SK-N-SH (cell line): ENCODE data around the gene OPTC. TPM values are rescaled to one million over a fixed set of nuclear protein-coding genes. Genes with fewer than 3 reads are reported as not detected.

ENCODE experiments used
- CTCF ChIA-PET: fragments of 300-600, 350-600 bp; formaldehyde crosslinking; extraction: SDS; loops from one replicate; lab custom pipeline; 2021; lab: Yijun Ruan, JAX
- POLR2A ChIA-PET: fragments of 350-600 bp; sonication (Branson Sonifier 250); formaldehyde crosslinking; extraction: SDS; loops from one replicate; lab custom pipeline; 2020; ENCODE audit warnings: antibody characterized with exemption, inconsistent platforms; lab: Yijun Ruan, JAX
- DNase-seq: peaks from one replicate; pipeline ENCODE4 v3.0.0; 2012
- H2AFZ ChIP-seq: fragments of 200-600 bp; sonication (generic); 2 replicates; pipeline ENCODE4 v1.8.1; 2016; ENCODE audit warnings: antibody characterized with exemption, mild to moderate bottlenecking, low read depth
- H3F3A ChIP-seq: fragments of 200-600 bp; sonication (generic); replicated peaks from 2 replicates; pipeline ENCODE3; 2016; ENCODE audit warnings: antibody characterized with exemption, mild to moderate bottlenecking; ENCODE audit not compliant: insufficient read depth
- H3K27ac ChIP-seq, 2 experiments: fragments of 200-500 bp in 1 of 2; fragments of 200-600 bp in 1 of 2; sonication (Bioruptor generic) in 1 of 2; sonication (generic), shearing (Covaris generic) in 1 of 2; 2 replicates each; pipeline versions ENCODE4 v1.5.1 to v1.6.1; 2014 to 2016; ENCODE audit warnings: low read depth in 2 of 2, inconsistent platforms in 1 of 2, low read length in 1 of 2, mild to moderate bottlenecking in 1 of 2, mixed read lengths in 1 of 2
- H3K27me3 ChIP-seq: fragments of 200-600 bp; sonication (generic), shearing (Covaris generic); 2 replicates; pipeline ENCODE4 v1.6.1; 2016; ENCODE audit warnings: mixed run types; ENCODE audit not compliant: insufficient read depth
- H3K36me3 ChIP-seq, 2 experiments: fragments of 200-500 bp in 1 of 2; fragments of 200-600 bp in 1 of 2; sonication (Bioruptor generic) in 1 of 2; sonication (generic) in 1 of 2; replicated peaks in 1 of 2; 2 replicates each; pipeline versions ENCODE3 to v1.5.1; 2014 to 2016; ENCODE audit warnings: low read length in 1 of 2, mild to moderate bottlenecking in 1 of 2; ENCODE audit not compliant: insufficient read depth in 2 of 2, control insufficient read depth in 1 of 2
- H3K4me1 ChIP-seq, 2 experiments: fragments of 200-500 bp in 1 of 2; fragments of 200-600 bp in 1 of 2; sonication (Bioruptor generic) in 1 of 2; sonication (generic), shearing (Covaris generic) in 1 of 2; 2 replicates each; pipeline versions ENCODE4 v1.5.1 to v1.6.1; 2014 to 2016; ENCODE audit warnings: low read depth in 1 of 2, low read length in 1 of 2, mixed run types in 1 of 2; ENCODE audit not compliant: insufficient read depth in 2 of 2, control insufficient read depth in 1 of 2
- H3K4me2 ChIP-seq: fragments of 200-600 bp; sonication (generic), shearing (Covaris generic); 2 replicates; pipeline ENCODE4 v1.6.1; 2017; ENCODE audit warnings: mixed run types
- H3K4me3 ChIP-seq, 2 experiments: fragments of 200-500 bp in 1 of 2; fragments of 200-600 bp in 1 of 2; sonication (Bioruptor generic) in 1 of 2; sonication (generic), shearing (Covaris generic) in 1 of 2; 2 replicates each; pipeline versions ENCODE4 v1.5.1 to v1.8.1; 2014 to 2016; ENCODE audit warnings: low read depth in 2 of 2, inconsistent platforms in 1 of 2, low read length in 1 of 2, mild to moderate bottlenecking in 1 of 2, mixed read lengths in 1 of 2, moderate library complexity in 1 of 2
- H3K79me2 ChIP-seq: fragments of 200-600 bp; sonication (generic); 2 replicates; pipeline ENCODE4 v1.8.1; 2017; ENCODE audit warnings: mild to moderate bottlenecking; ENCODE audit not compliant: insufficient read depth
- H3K9ac ChIP-seq: fragments of 200-600 bp; sonication (generic); 2 replicates; pipeline ENCODE4 v1.6.1; 2017; ENCODE audit warnings: mixed run types
- H3K9me2 ChIP-seq: fragments of 200-600 bp; sonication (generic); 2 replicates; pipeline ENCODE4 v1.6.1; 2017; ENCODE audit warnings: mixed run types
- H3K9me3 ChIP-seq: fragments of 200-600 bp; sonication (generic); 2 replicates; pipeline ENCODE4 v1.6.1; 2017; ENCODE audit warnings: mixed run types, mild to moderate bottlenecking, moderate library complexity
- H4K20me1 ChIP-seq: fragments of 200-600 bp; sonication (generic); 2 replicates; pipeline ENCODE4 v1.6.1; 2017; ENCODE audit warnings: mild to moderate bottlenecking, mixed run types; ENCODE audit not compliant: insufficient read depth
- CHD2 ChIP-seq: fragments of 150-350 bp; IDR thresholded peaks from 2 replicates; pipeline ENCODE4 v1.6.1; 2018; ENCODE audit warnings: low read length; ENCODE audit not compliant: partially characterized antibody
- CTCF ChIP-seq: fragments of 200-600 bp; sonication (generic); IDR thresholded peaks from 2 replicates; pipeline ENCODE4 v1.6.1; 2017; ENCODE audit warnings: antibody characterized with exemption, mild to moderate bottlenecking, moderate library complexity
- ELF1 ChIP-seq: IDR thresholded peaks from 2 replicates; pipeline ENCODE4 v1.4.0; 2012
- EP300 ChIP-seq, 2 experiments: IDR thresholded peaks; 2 replicates each; pipeline versions ENCODE4 v1.4.0 to v1.6.1; 2012; ENCODE audit warnings: borderline replicate concordance in 1 of 2, low read depth in 1 of 2, low read length in 1 of 2
- EZH2phosphoT487 ChIP-seq: fragments of 200-600 bp; sonication (generic); IDR thresholded peaks from 2 replicates; pipeline ENCODE4 v1.6.1; 2017; ENCODE audit warnings: low read depth, mixed run types, mild to moderate bottlenecking, antibody characterized with exemption, moderate library complexity, borderline replicate concordance
- FOSL2 ChIP-seq: IDR thresholded peaks from 2 replicates; pipeline ENCODE4 v1.4.0; 2012; ENCODE audit warnings: low read depth, mild to moderate bottlenecking, moderate library complexity, borderline replicate concordance
- FOXM1 ChIP-seq: IDR thresholded peaks from 2 replicates; pipeline ENCODE4 v1.4.0; 2012; ENCODE audit warnings: low read depth, mild to moderate bottlenecking
- GABPA ChIP-seq: IDR thresholded peaks from 2 replicates; pipeline ENCODE4 v1.4.0; 2012; ENCODE audit warnings: low read depth, mild to moderate bottlenecking
- IRF3 ChIP-seq: fragments of 150-350 bp; IDR thresholded peaks from 2 replicates; pipeline ENCODE4 v1.6.1; 2016; ENCODE audit warnings: mild to moderate bottlenecking, low read depth, low read length
- JUND ChIP-seq: IDR thresholded peaks from 2 replicates; pipeline ENCODE4 v1.4.0; 2012
- MAX ChIP-seq: IDR thresholded peaks from 2 replicates; pipeline ENCODE4 v1.4.0; 2012; ENCODE audit warnings: low read depth
- PBX3 ChIP-seq: IDR thresholded peaks from 2 replicates; pipeline ENCODE4; 2012
- RAD21 ChIP-seq: IDR thresholded peaks from 2 replicates; pipeline ENCODE4 v1.6.1; 2012; ENCODE audit warnings: mild to moderate bottlenecking, low read length
- RFX5 ChIP-seq: IDR thresholded peaks from 2 replicates; pipeline ENCODE4 v1.6.1; 2012; ENCODE audit warnings: mild to moderate bottlenecking, improper control_type of control experiment, low read length
- RXRA ChIP-seq: IDR thresholded peaks from 2 replicates; pipeline ENCODE4 v1.4.0; 2012; ENCODE audit warnings: low read depth, mild to moderate bottlenecking, borderline replicate concordance
- USF1 ChIP-seq: IDR thresholded peaks from 2 replicates; pipeline ENCODE4 v1.4.0; 2012; ENCODE audit warnings: low read depth, borderline replicate concordance
- USF2 ChIP-seq: fragments of 150-350 bp; IDR thresholded peaks from 2 replicates; pipeline ENCODE4 v1.6.1; 2017; ENCODE audit warnings: antibody characterized with exemption, low read length, low read depth, borderline replicate concordance
- YY1 ChIP-seq: IDR thresholded peaks from 2 replicates; pipeline ENCODE4 v1.4.0; 2012; ENCODE audit warnings: low read depth, mild to moderate bottlenecking
- WGBS: methylation state at CpG from one replicate; pipeline ENCODE4 v1.1.6; 2017; ENCODE audit warnings: low lambda C conversion rate; 5-methylcytosine and 5-hydroxymethylcytosine counted together
- polyA plus RNA-seq, 3 experiments: library from polyadenylated mRNA; depleted of rRNA; stranded (reverse); fragments of >200 nt; gene quantifications; 2 replicates each; pipeline ENCODE4 v1.2.3, GENCODE V29; 2012

The OPTC gene
- polyA plus RNA-seq, 1 of the 3 experiments (the other 2 are of a cell fraction), result not detected

GRCh38 chr1:203453616-203454015, 40.3 kb upstream of the OPTC start:
- H3K27me3 ChIP-seq, result no peaks in the 10 kb centered on the region; the same call in 1 of the 2 replicates

GRCh38 chr1:203454986-203455471, 38.9 kb upstream of the OPTC start:
- no peak overlapping the region for H3K27ac ChIP-seq
- no peaks in the 10 kb centered on the region for H3K36me3 ChIP-seq
- TF ChIP-seq IRF3 (no peak), CTCF (no peak), ELF1 (no peak), YY1 (no peak), EP300 (IDR thresholded peaks at IDR 0.05; ENCODE audit: borderline replicate concordance in 1 of 2, low read depth in 1 of 2, low read length in 1 of 2) (no peak), EZH2phosphoT487 (no peak), JUND (no peak), USF1 (no peak), RAD21 (no peak), FOSL2 (no peak), FOXM1 (no peak), MAX (no peak), PBX3 (no peak), USF2 (no peak), RXRA (no peak), CHD2 (no peak), GABPA (no peak)
- H3K4me1 ChIP-seq, result peaks cover 0 to 16% of the 10 kb centered on the region in 2 experiments; a peak in 3 of 4 replicates
- no peaks in the 10 kb centered on the region for H3K9me2 ChIP-seq
- DNase-seq, result no peak
- no peaks in the 10 kb centered on the region for H3K79me2 ChIP-seq
- H3K4me3 ChIP-seq, result no peak overlapping the region
- no peak overlapping the region for H2AFZ ChIP-seq
- no peak overlapping the region for H3K4me2 ChIP-seq
- 80% methylated on average over 8 of the region's 18 CpGs for WGBS
- H3K9me3 ChIP-seq, result no peaks in the 10 kb centered on the region
- H3K9ac ChIP-seq, result no peak overlapping the region
- ChIA-PET POLR2A (no interaction called here), CTCF (interaction anchor here (1.1 to 2.8 kb wide), 4 partner anchors 11 to 115 kb away, joined by 3 to 14 read pairs (median 5); no protein-coding TSS in a partner anchor)
- no peaks in the 10 kb centered on the region for H4K20me1 ChIP-seq
- no peaks in the 10 kb centered on the region for H3K27me3 ChIP-seq
- H3F3A ChIP-seq, result no peaks in the 10 kb centered on the region

More at GRCh38 chr1:203453616-203454015, 40.3 kb upstream of the OPTC start:
- Histone ChIP-seq H3K79me2 (no peaks in the 10 kb centered on the region), H3K4me3 (no peak overlapping the region), H3K36me3 (no peaks in the 10 kb centered on the region), H4K20me1 (no peaks in the 10 kb centered on the region), H3F3A (no peaks in the 10 kb centered on the region), H3K4me1 (peaks cover 0 to 16% of the 10 kb centered on the region in 2 experiments; a peak in 3 of 4 replicates), H3K27ac (no peak overlapping the region), H3K9ac (no peak overlapping the region), H3K4me2 (no peak overlapping the region), H3K9me3 (no peaks in the 10 kb centered on the region), H3K9me2 (no peaks in the 10 kb centered on the region), H2AFZ (no peak overlapping the region)
- no peak for TF ChIP-seq JUND
- TF ChIP-seq RFX5, result no peak
- CTCF ChIA-PET, result interaction anchor here (0.6 to 2.8 kb wide), 6 partner anchors 13 to 186 kb away, joined by 3 to 14 read pairs (median 3); no protein-coding TSS in a partner anchor
- 76% methylated on average over 5 of the region's 5 CpGs for WGBS
- POLR2A ChIA-PET, result no interaction called here
- no peak for DNase-seq
